GM12878 (cell line): ENCODE results near the gene SLC6A9. TPM values are rescaled to one million over a fixed set of nuclear protein-coding genes. Genes with fewer than 3 reads are reported as not detected.

ENCODE experiments used
- ATAC-seq: fragments of 200-7000 bp; cut with Tn5 transposase; 3 replicates; pipeline ENCODE4 v1.9.1; 2020; ENCODE audit warnings: mild to moderate bottlenecking, moderate library complexity
- BruUV-seq: library from RNA; stranded (reverse); fragments of 400-500 nt; replicated peaks from 2 replicates; lab custom pipeline; 2021; lab: Mats Ljungman, UMichigan
- CTCF ChIA-PET: fragments of 300-600 bp; sonication (Branson Sonifier 250); formaldehyde crosslinking; extraction: SDS; loops from one replicate; lab custom pipeline; 2021; ENCODE audit warnings: inconsistent platforms; lab: Yijun Ruan, JAX
- POLR2A ChIA-PET: fragments of 350-600 bp; formaldehyde crosslinking; extraction: SDS; loops from one replicate; lab custom pipeline; 2021; ENCODE audit warnings: inconsistent platforms; lab: Charles Lee
- RAD21 ChIA-PET: fragments of 300-600 bp; sonication (Branson Sonifier 250); formaldehyde crosslinking; loops from one replicate; lab custom pipeline; 2023; ENCODE audit warnings: antibody characterized with exemption; ENCODE audit not compliant: unreplicated experiment; lab: Charles Lee
- SMC1A ChIA-PET: fragments of 300-600 bp; sonication (Branson Sonifier 250); formaldehyde crosslinking; loops from one replicate; lab custom pipeline; 2023; ENCODE audit not compliant: unreplicated experiment, uncharacterized antibody; lab: Charles Lee
- DNase-seq: peaks from one replicate; pipeline ENCODE4 v3.0.0-alpha.2; 2011; ENCODE audit warnings: low read depth, low spot score
- FAIRE-seq: peaks from 3 replicates; lab custom pipeline; 2011; peaks lifted over from hg19 to GRCh38; lab: Jason Lieb, UNC
- H2AFZ ChIP-seq: 2 replicates; pipeline ENCODE4 v1.6.0; 2011; ENCODE audit warnings: low read depth, low read length, control low read depth; ENCODE audit not compliant: control insufficient read depth
- H3K27ac ChIP-seq: 2 replicates; pipeline ENCODE4 v1.5.1; 2011; ENCODE audit warnings: control low read depth; ENCODE audit not compliant: control insufficient read depth, insufficient read depth
- H3K27me3 ChIP-seq, 2 experiments: replicated peaks in 1 of 2; 2 replicates each; pipeline versions ENCODE4 v1.6.0 to v1.6.1; 2011; ENCODE audit warnings: low read length in 1 of 2; ENCODE audit not compliant: control insufficient read depth in 2 of 2, insufficient read depth in 2 of 2
- H3K36me3 ChIP-seq, 2 experiments: 2 replicates each; pipeline ENCODE4 v1.5.1; 2011; ENCODE audit warnings: low read length in 1 of 2; ENCODE audit not compliant: control insufficient read depth in 2 of 2, insufficient read depth in 2 of 2
- H3K4me1 ChIP-seq: 2 replicates; pipeline ENCODE4 v1.6.1; 2011; ENCODE audit warnings: mild to moderate bottlenecking, low read length, moderate library complexity, mixed read lengths; ENCODE audit not compliant: control insufficient read depth, insufficient read depth
- H3K4me2 ChIP-seq: 2 replicates; pipeline ENCODE4 v1.6.0; 2011; ENCODE audit warnings: control low read depth; ENCODE audit not compliant: control insufficient read depth, insufficient read depth
- H3K4me3 ChIP-seq: fragments of 200-600 bp; sonication (generic); 2 replicates; pipeline ENCODE4 v1.5.1; 2016
- H3K79me2 ChIP-seq: 2 replicates; pipeline ENCODE4 v1.6.0; 2011; ENCODE audit warnings: low read length; ENCODE audit not compliant: control insufficient read depth, insufficient read depth
- H3K9ac ChIP-seq: 2 replicates; pipeline ENCODE4 v1.8.0; 2011; ENCODE audit warnings: low read length, control low read depth, mixed read lengths; ENCODE audit not compliant: control insufficient read depth, insufficient read depth
- H3K9me3 ChIP-seq: replicated peaks from 3 replicates; pipeline ENCODE4 v1.5.1; 2011; ENCODE audit warnings: mild to moderate bottlenecking, low read length; ENCODE audit not compliant: control insufficient read depth, insufficient read depth
- H4K20me1 ChIP-seq: 2 replicates; pipeline ENCODE4 v1.6.0; 2011; ENCODE audit not compliant: control insufficient read depth, insufficient read depth
- EGR1 ChIP-seq, 2 experiments: IDR thresholded peaks; 1 replicate in 1 of 2; 2 replicates in 1 of 2; pipeline ENCODE4 v1.6.1; 2011 to 2012; ENCODE audit warnings: low read depth in 2 of 2, low read length in 2 of 2, borderline replicate concordance in 1 of 2, mild to moderate bottlenecking in 1 of 2, moderate library complexity in 1 of 2
- RCOR1 ChIP-seq: conservative IDR thresholded peaks from 2 replicates; pipeline ENCODE4 v1.6.1; 2012; ENCODE audit warnings: low read depth, low read length, improper control_type of control experiment
- TBL1XR1 ChIP-seq: IDR thresholded peaks from 2 replicates; pipeline ENCODE4 v1.6.1; 2012; ENCODE audit warnings: low read depth, low read length, improper control_type of control experiment
- TCF7 ChIP-seq: IDR thresholded peaks from 2 replicates; pipeline ENCODE4 v1.6.1; 2014; ENCODE audit warnings: antibody characterized with exemption, borderline replicate concordance
- WGBS: methylation state at CpG from one replicate; pipeline ENCODE4 v1.1.6; 2016; ENCODE audit warnings: low lambda C conversion rate; ENCODE audit not compliant: insufficient replicate concordance, insufficient coverage; ENCODE audit errors: missing lambda C conversion rate; 5-methylcytosine and 5-hydroxymethylcytosine counted together
- in situ Hi-C: fragments of 300-500 bp; cut with MboI; formaldehyde crosslinking; loops from 9 replicates; pipeline ENCODE4 v1.14.3; 2018; ENCODE audit warnings: mixed read lengths
- intact Hi-C: fragments of 100-400 bp; cut with micrococcal nuclease; formaldehyde crosslinking; loops from one replicate; pipeline ENCODE4 v1.14.2; 2022; ENCODE audit not compliant: unreplicated experiment
- polyA plus RNA-seq, 11 experiments: library from polyadenylated mRNA; depleted of rRNA in 4 of 11; unstranded in 6 of 11; stranded (reverse) in 5 of 11; fragments of >200 nt; fragmentation: Nextera tagmentation in 4 of 11; fragmentation: Illumina TruSeq in 1 of 11; extraction: Ambion mirVana in 4 of 11; extraction: Trizol in 1 of 11; gene quantifications; 1 replicate in 1 of 11; 2 replicates in 10 of 11; pipeline versions ENCODE4 v1.2.1 to v1.2.3, GENCODE V29; 2011 to 2016; ENCODE audit warnings: inconsistent platforms in 2 of 11, missing spikeins in 2 of 11, low read depth in 1 of 11
- total RNA-seq, 4 experiments: library from RNA; depleted of rRNA in 3 of 4; stranded (reverse); fragments of >200 nt in 3 of 4; fragmentation: Illumina TruSeq in 1 of 4; extraction: Trizol in 1 of 4; gene quantifications; 2 replicates each; pipeline versions ENCODE4 v1.2.1 to v1.2.3, GENCODE V29; 2013 to 2021

Gene SLC6A9
- total and polyA plus RNA-seq, 10 of the 15 experiments (the other 5 are each of a cell fraction or from before 2014, with no cell fraction given): 0.02 to 2.0 (median 0.63) TPM

DNA sequence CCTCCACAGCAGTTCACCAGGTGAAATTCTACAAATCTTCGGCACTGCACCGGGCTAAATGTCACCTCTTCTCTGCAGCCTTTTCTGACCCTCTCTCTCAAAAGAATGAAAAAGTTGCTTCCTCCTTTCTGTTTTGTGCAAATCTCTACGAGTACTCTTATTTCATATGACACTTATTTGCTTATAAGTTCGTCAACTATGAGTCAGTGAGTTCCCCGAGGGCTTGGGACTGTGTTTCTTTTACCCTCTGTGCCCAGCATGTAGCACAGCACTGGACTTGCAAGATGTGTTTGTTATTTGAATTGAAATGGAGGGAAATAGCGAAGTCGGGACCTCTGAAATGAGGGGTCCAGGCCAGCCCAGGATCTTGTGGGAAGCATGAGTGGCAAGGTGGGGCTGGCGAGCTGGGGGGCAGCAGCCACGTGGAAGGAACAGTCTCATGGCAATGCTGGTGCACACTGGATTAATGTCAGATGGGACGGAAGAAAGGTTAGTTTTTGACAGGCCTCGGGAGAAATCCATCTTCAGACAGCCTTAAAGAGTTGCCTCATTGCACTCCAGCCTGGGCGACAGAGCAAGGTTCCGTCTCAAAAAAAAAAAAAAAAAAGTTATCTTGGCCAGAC, 6.2 kb downstream of the SLC6A9 start:
- CTCF ChIA-PET: interaction anchor here (0.8 to 1.6 kb wide), 3 partner anchors 12 to 20 kb away, joined by 3 to 7 read pairs (median 4); no protein-coding TSS in a partner anchor
- POLR2A ChIA-PET: interaction anchor here (0.5 kb wide), 1 partner anchor 662 kb away, joined by 5 read pairs; no protein-coding TSS in a partner anchor
- no peaks in the 10 kb centered on the region for H4K20me1 ChIP-seq
- no peak for TF ChIP-seq RCOR1
- no peak for TF ChIP-seq EGR1 (IDR thresholded peaks at IDR 0.05; ENCODE audit: borderline replicate concordance in 1 of 2, low read depth in 2 of 2, low read length in 2 of 2)
- TF ChIP-seq TCF7: no peak
- H3K4me1 ChIP-seq: peaks cover 10% of the 10 kb centered on the region
- no peak overlapping the region for H3K4me2 ChIP-seq
- H3K79me2 ChIP-seq: no peaks in the 10 kb centered on the region
- H3K27me3 ChIP-seq: no peaks in the 10 kb centered on the region
- in situ Hi-C loops: no loop called here
- BruUV-seq: no TSS peak
- H3K27ac ChIP-seq: no peak overlapping the region
- H3K9ac ChIP-seq: no peak overlapping the region
- intact Hi-C loops: no loop called here
- H3K36me3 ChIP-seq: no peaks in the 10 kb centered on the region
- no peak overlapping the region for H3K4me3 ChIP-seq
- 38% methylated on average over 12 of the region's 13 CpGs for WGBS
- no peaks in the 10 kb centered on the region for H3K9me3 ChIP-seq
- H2AFZ ChIP-seq: no peak overlapping the region
- DNase-seq (no peak), FAIRE-seq (no peak), ATAC-seq (no peak)
- SMC1A ChIA-PET: no interaction called here
- RAD21 ChIA-PET: no interaction called here

DNA sequence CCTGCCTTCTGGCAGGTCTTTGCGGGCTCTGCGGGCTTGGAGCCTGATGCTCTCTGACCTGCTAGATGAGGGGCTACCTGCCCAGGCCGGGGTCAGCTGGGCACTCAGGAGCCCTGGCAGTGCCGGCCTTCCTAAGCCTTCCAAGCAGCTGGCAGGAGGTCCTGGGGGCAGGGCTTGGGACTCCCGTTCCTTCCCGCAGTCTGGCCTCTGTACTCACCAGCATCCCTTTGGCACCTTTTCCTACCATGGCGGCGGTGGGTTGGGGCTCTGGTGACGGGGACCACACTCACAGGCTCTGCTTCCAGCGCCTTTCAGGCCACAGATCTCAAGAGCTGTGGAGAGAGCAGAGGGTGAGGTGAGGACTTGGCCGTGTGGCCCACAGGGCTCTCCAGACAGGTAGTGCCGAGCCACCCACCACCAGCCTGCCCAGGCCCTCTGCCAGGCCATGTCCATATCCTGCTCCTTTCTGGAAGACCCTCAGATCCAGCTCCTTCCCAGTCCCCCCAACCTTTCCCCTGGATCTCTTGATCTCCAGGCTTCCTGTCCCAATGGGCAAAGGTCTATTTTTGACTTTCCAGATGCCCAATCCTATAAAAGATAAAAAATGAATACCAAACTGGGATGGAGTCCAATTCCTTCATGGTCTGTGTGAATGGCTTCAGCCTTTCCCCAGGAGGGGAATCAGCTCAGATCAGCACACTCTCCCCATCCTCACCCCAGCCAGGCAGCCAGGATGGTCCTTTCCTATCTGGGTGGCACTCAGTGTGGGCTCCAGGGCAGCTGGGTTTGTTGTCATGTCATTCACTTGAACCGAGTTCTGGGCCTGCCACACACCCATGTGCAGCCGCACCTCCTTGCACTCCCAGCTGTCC, 7.0 kb downstream of the SLC6A9 start:
- no peak overlapping the region for H2AFZ ChIP-seq
- no peaks in the 10 kb centered on the region for H3K9me3 ChIP-seq
- H3K79me2 ChIP-seq: no peaks in the 10 kb centered on the region
- no peaks in the 10 kb centered on the region for H3K36me3 ChIP-seq
- ChIA-PET SMC1A (no interaction called here), CTCF (interaction anchor here (0.8 to 1.2 kb wide), 2 partner anchors 12 to 19 kb away, joined by 3 to 4 read pairs; no protein-coding TSS in a partner anchor), POLR2A (interaction anchor here (0.5 kb wide), 1 partner anchor 661 kb away, joined by 5 read pairs; no protein-coding TSS in a partner anchor), RAD21 (no interaction called here)
- no peak overlapping the region for H3K4me2 ChIP-seq
- no peak overlapping the region for H3K27ac ChIP-seq
- TF ChIP-seq TBL1XR1: no peak
- in situ Hi-C loops (no loop called here), intact Hi-C loops (no loop called here)
- H4K20me1 ChIP-seq: no peaks in the 10 kb centered on the region
- ATAC-seq: no peak
- WGBS: 71% methylated on average over 14 of the region's 14 CpGs
- peaks cover 5% of the 10 kb centered on the region for H3K4me1 ChIP-seq
- no peaks in the 10 kb centered on the region for H3K27me3 ChIP-seq
- no peak for FAIRE-seq
- no peak for DNase-seq
- H3K4me3 ChIP-seq: no peak overlapping the region
- BruUV-seq: no TSS peak
- H3K9ac ChIP-seq: no peak overlapping the region
